HCT116 (cell line): ENCODE measurements around the gene PEAK1. TPM values are rescaled to one million over a fixed set of nuclear protein-coding genes. Genes with fewer than 3 reads are reported as not detected.

Source experiments
- ATAC-seq: fragments of 200-7000 bp; cut with Tn5 transposase; 2 replicates; pipeline ENCODE4 v1.9.1; 2020; ENCODE audit warnings: mild to moderate bottlenecking, moderate library complexity
- BruUV-seq: library from RNA; stranded (reverse); fragments of 400-500 nt; replicated peaks from 2 replicates; lab custom pipeline; 2021; lab: Mats Ljungman, UMichigan
- CTCF ChIA-PET: fragments of 300-600 bp; sonication (Branson Sonifier 250); formaldehyde crosslinking; loops from one replicate; lab custom pipeline; 2021; ENCODE audit warnings: antibody characterized with exemption; lab: Charles Lee
- POLR2A ChIA-PET: fragments of 300-600, 350-600 bp; sonication (Branson Sonifier 250); formaldehyde crosslinking; loops from one replicate; lab custom pipeline; 2021; ENCODE audit warnings: antibody characterized with exemption; lab: Charles Lee
- RAD21 ChIA-PET, 2 experiments: fragments of 300-600 bp; sonication (Branson Sonifier 250); formaldehyde crosslinking; loops; one replicate each; lab custom pipeline; 2023; ENCODE audit warnings: low total read pairs in 2 of 2; ENCODE audit not compliant: uncharacterized antibody in 2 of 2, unreplicated experiment in 2 of 2, low non-redundant PET in 1 of 2; lab: Charles Lee
- DNase-seq: peaks from one replicate; pipeline ENCODE4 v3.0.0-alpha.2; 2010; ENCODE audit warnings: low read depth, low spot score
- H2AFZ ChIP-seq: fragments of 200-600 bp; shearing (Covaris generic), sonication (generic); 2 replicates; pipeline ENCODE4 v1.6.1; 2017; ENCODE audit warnings: low read depth, mixed run types, mixed read lengths, antibody characterized with exemption, low read length; ENCODE audit not compliant: poor library complexity, severe bottlenecking
- H3K27ac ChIP-seq: 2 replicates; pipeline ENCODE4 v1.5.1; 2012; ENCODE audit warnings: low read depth, low read length
- H3K27me3 ChIP-seq: fragments of 200-600 bp; sonication (generic); 2 replicates; pipeline ENCODE4 v1.6.1; 2016; ENCODE audit warnings: mixed run types, low read length, mixed read lengths; ENCODE audit not compliant: insufficient read depth
- H3K36me3 ChIP-seq, 2 experiments: fragments of 200-500 bp in 1 of 2; fragments of 200-600 bp in 1 of 2; sonication (Bioruptor generic) in 1 of 2; sonication (generic) in 1 of 2; 2 replicates each; pipeline versions ENCODE4 v1.5.1 to v1.6.1; 2014 to 2016; ENCODE audit warnings: low read length in 2 of 2, inconsistent platforms in 1 of 2, mixed read lengths in 1 of 2, mixed run types in 1 of 2; ENCODE audit not compliant: insufficient read depth in 2 of 2, control insufficient read depth in 1 of 2
- H3K4me1 ChIP-seq, 2 experiments: fragments of 200-600 bp in 1 of 2; sonication (generic) in 1 of 2; 2 replicates each; pipeline versions ENCODE4 v1.5.1 to v1.6.1; 2012 to 2017; ENCODE audit warnings: low read length in 2 of 2, inconsistent platforms in 1 of 2, mild to moderate bottlenecking in 1 of 2, mixed read lengths in 1 of 2, mixed run types in 1 of 2, moderate library complexity in 1 of 2; ENCODE audit not compliant: insufficient read depth in 2 of 2, control insufficient read depth in 1 of 2
- H3K4me2 ChIP-seq: fragments of 200-600 bp; sonication (generic); 2 replicates; pipeline ENCODE4 v1.6.1; 2017; ENCODE audit warnings: mixed run types, low read length, mixed read lengths
- H3K4me3 ChIP-seq, 2 experiments: fragments of 200-600 bp in 1 of 2; sonication (generic) in 1 of 2; replicated peaks in 1 of 2; 2 replicates each; pipeline ENCODE4 v1.5.1; 2011 to 2016; ENCODE audit warnings: low read length in 2 of 2, control low read depth in 1 of 2, low read depth in 1 of 2, mild to moderate bottlenecking in 1 of 2, mixed read lengths in 1 of 2, mixed run types in 1 of 2
- H3K79me2 ChIP-seq: fragments of 200-600 bp; sonication (generic); 2 replicates; pipeline ENCODE4 v1.6.1; 2017; ENCODE audit warnings: mild to moderate bottlenecking, mixed run types, low read length, moderate library complexity, mixed read lengths; ENCODE audit not compliant: insufficient read depth
- H3K9ac ChIP-seq: fragments of 200-600 bp; sonication (generic); 2 replicates; pipeline ENCODE4 v1.6.1; 2016; ENCODE audit warnings: low read length, mixed read lengths
- H3K9me2 ChIP-seq: fragments of 200-600 bp; sonication (generic), shearing (Covaris generic); 2 replicates; pipeline ENCODE4 v1.6.1; 2017; ENCODE audit warnings: mixed run types, mild to moderate bottlenecking, moderate library complexity; ENCODE audit not compliant: insufficient read depth
- H3K9me3 ChIP-seq, 2 experiments: fragments of 200-500 bp in 1 of 2; fragments of 200-600 bp in 1 of 2; sonication (Bioruptor generic) in 1 of 2; sonication (generic) in 1 of 2; 2 replicates each; pipeline ENCODE4 v1.6.1; 2014 to 2017; ENCODE audit warnings: low read length in 2 of 2, mixed read lengths in 2 of 2, inconsistent platforms in 1 of 2, low read depth in 1 of 2, mild to moderate bottlenecking in 1 of 2, mixed run types in 1 of 2, moderate library complexity in 1 of 2; ENCODE audit not compliant: control insufficient read depth in 1 of 2, insufficient read depth in 1 of 2
- H4K20me1 ChIP-seq: fragments of 200-600 bp; sonication (generic), shearing (Covaris generic); 2 replicates; pipeline ENCODE4 v1.6.1; 2017; ENCODE audit warnings: mixed run types, mild to moderate bottlenecking, moderate library complexity; ENCODE audit not compliant: insufficient read depth
- CBX3 ChIP-seq: IDR thresholded peaks from 2 replicates; pipeline ENCODE4 v1.6.1; 2012; ENCODE audit warnings: low read depth
- ELF1 ChIP-seq: IDR thresholded peaks from 2 replicates; pipeline ENCODE4 v1.6.1; 2012; ENCODE audit warnings: low read depth, borderline replicate concordance
- EZH2phosphoT487 ChIP-seq: fragments of 200-600 bp; IDR thresholded peaks from 2 replicates; pipeline ENCODE4 v1.6.1; 2018; ENCODE audit warnings: antibody characterized with exemption, borderline replicate concordance
- POLR2AphosphoS5 ChIP-seq: IDR thresholded peaks from 2 replicates; pipeline ENCODE4 v1.6.1; 2011; ENCODE audit warnings: mild to moderate bottlenecking, low read depth, low read length, moderate library complexity
- RAD21 ChIP-seq: IDR thresholded peaks from 2 replicates; pipeline ENCODE4 v1.6.1; 2012; ENCODE audit warnings: low read depth, mild to moderate bottlenecking
- SIN3A ChIP-seq: IDR thresholded peaks from 2 replicates; pipeline ENCODE4 v1.6.1; 2012; ENCODE audit warnings: low read depth
- SRF ChIP-seq: IDR thresholded peaks from 2 replicates; pipeline ENCODE4 v1.6.1; 2012; ENCODE audit warnings: low read depth
- ZFX ChIP-seq: fragments of 450-650 bp; IDR thresholded peaks from 2 replicates; pipeline ENCODE4 v1.6.1; 2017
- intact Hi-C: fragments of 100-400 bp; cut with micrococcal nuclease; formaldehyde crosslinking; loops from 2 replicates; pipeline ENCODE4 v1.10.0; 2022
- total RNA-seq: library from RNA; stranded (reverse); gene quantifications from one replicate; pipeline ENCODE4 v1.2.1, GENCODE V29; 2021; ENCODE audit not compliant: unreplicated experiment
- TF ChIP-seq, protein P1 (sequence below): IDR thresholded peaks from 2 replicates; pipeline ENCODE4 v1.6.1; 2011; ENCODE audit warnings: mild to moderate bottlenecking, low read length, moderate library complexity; ENCODE audit not compliant: insufficient replicate concordance; ENCODE audit errors: extremely low read depth
- TF ChIP-seq, protein P2 (sequence below): IDR thresholded peaks from 2 replicates; pipeline ENCODE4 v1.6.1; 2012
- TF ChIP-seq, protein P3 (sequence below), 3 experiments: fragments of 200-600 bp in 1 of 3; sonication (generic) in 1 of 3; IDR thresholded peaks in 2 of 3; conservative IDR thresholded peaks in 1 of 3; 2 replicates each; pipeline ENCODE4 v1.5.1; 2012 to 2017; ENCODE audit warnings: low read depth in 2 of 3, low read length in 2 of 3, antibody characterized with exemption in 1 of 3, borderline replicate concordance in 1 of 3, control low read depth in 1 of 3, mild to moderate bottlenecking in 1 of 3, mixed read lengths in 1 of 3, mixed run types in 1 of 3, moderate library complexity in 1 of 3; ENCODE audit not compliant: insufficient read depth in 1 of 3
- TF ChIP-seq, protein P4 (sequence below): IDR thresholded peaks from 2 replicates; pipeline ENCODE4 v1.6.1; 2012

PEAK1 gene
- total RNA-seq, 1 experiment from 2014 or later, result 23.4 TPM

DNA sequence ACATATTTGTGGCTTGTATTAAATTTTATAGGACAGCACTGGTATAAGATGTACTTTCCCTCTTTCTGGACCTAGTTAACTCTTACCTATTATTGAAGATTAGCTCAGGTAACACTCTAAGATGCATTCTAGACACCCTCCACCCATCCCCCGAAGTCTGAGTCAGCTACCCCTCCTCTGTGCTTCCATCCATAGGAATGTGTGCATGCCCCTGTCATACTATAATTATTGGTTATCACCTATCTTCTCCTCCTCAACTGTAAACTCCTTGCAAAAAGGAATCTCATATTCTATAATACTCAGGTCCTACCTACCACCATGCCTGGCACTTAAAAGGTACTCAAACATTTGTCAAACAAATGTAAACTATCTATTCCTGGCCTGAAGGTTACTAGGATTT, 3.0 kb downstream of the PEAK1 start:
- DNase-seq (no peak), ATAC-seq (no peak)
- H3K79me2 ChIP-seq, result peaks cover 45% of the 10 kb centered on the region
- ChIA-PET CTCF (no interaction called here), POLR2A (no interaction called here), RAD21 (no interaction called here)
- H4K20me1 ChIP-seq, result no peaks in the 10 kb centered on the region
- H3K27ac ChIP-seq, result no peak overlapping the region
- H3K4me1 ChIP-seq, result peaks cover 14 to 22% of the 10 kb centered on the region in 2 experiments
- no peaks in the 10 kb centered on the region for H3K36me3 ChIP-seq
- no peak overlapping the region for H3K4me3 ChIP-seq
- TF ChIP-seq EZH2phosphoT487 (no peak), SIN3A (no peak)
- no peak overlapping the region for H2AFZ ChIP-seq
- no peaks in the 10 kb centered on the region for H3K9me3 ChIP-seq
- no peaks in the 10 kb centered on the region for H3K27me3 ChIP-seq
- H3K9ac ChIP-seq, result no peak overlapping the region
- H3K9me2 ChIP-seq, result no peaks in the 10 kb centered on the region
- intact Hi-C loops, result no loop called here
- H3K4me2 ChIP-seq, result peak overlapping the region; percentile 42; the same call in 1 of the 2 replicates
- BruUV-seq, result no TSS peak

DNA sequence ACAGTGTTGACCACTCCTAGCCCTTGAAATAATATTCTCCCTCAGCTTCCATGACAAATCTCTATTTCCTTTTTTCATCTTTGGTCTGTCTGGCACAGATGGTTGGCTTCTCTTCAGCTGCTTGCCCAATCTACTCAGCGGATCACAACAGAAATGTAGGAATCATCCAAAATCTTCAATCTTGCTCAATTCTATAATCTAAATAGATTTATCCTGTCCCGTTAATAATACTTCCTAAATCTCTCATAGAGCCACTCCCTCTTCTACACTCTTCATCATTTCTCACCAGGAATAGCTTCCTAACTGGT, 3.8 kb downstream of the PEAK1 start:
- Histone ChIP-seq H2AFZ (no peak overlapping the region), H3K27ac (no peak overlapping the region), H3K9me3 (no peaks in the 10 kb centered on the region)
- intact Hi-C loops, result no loop called here
- RAD21 ChIA-PET, result no interaction called here
- no peak for DNase-seq
- TF ChIP-seq RAD21, result no peak
- TF ChIP-seq, protein P1, sequence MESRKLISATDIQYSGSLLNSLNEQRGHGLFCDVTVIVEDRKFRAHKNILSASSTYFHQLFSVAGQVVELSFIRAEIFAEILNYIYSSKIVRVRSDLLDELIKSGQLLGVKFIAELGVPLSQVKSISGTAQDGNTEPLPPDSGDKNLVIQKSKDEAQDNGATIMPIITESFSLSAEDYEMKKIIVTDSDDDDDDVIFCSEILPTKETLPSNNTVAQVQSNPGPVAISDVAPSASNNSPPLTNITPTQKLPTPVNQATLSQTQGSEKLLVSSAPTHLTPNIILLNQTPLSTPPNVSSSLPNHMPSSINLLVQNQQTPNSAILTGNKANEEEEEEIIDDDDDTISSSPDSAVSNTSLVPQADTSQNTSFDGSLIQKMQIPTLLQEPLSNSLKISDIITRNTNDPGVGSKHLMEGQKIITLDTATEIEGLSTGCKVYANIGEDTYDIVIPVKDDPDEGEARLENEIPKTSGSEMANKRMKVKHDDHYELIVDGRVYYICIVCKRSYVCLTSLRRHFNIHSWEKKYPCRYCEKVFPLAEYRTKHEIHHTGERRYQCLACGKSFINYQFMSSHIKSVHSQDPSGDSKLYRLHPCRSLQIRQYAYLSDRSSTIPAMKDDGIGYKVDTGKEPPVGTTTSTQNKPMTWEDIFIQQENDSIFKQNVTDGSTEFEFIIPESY, result no peak
- TF ChIP-seq, protein P2, sequence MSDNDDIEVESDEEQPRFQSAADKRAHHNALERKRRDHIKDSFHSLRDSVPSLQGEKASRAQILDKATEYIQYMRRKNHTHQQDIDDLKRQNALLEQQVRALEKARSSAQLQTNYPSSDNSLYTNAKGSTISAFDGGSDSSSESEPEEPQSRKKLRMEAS, result no peak
- no peak for TF ChIP-seq ZFX
- TF ChIP-seq, protein P3, sequence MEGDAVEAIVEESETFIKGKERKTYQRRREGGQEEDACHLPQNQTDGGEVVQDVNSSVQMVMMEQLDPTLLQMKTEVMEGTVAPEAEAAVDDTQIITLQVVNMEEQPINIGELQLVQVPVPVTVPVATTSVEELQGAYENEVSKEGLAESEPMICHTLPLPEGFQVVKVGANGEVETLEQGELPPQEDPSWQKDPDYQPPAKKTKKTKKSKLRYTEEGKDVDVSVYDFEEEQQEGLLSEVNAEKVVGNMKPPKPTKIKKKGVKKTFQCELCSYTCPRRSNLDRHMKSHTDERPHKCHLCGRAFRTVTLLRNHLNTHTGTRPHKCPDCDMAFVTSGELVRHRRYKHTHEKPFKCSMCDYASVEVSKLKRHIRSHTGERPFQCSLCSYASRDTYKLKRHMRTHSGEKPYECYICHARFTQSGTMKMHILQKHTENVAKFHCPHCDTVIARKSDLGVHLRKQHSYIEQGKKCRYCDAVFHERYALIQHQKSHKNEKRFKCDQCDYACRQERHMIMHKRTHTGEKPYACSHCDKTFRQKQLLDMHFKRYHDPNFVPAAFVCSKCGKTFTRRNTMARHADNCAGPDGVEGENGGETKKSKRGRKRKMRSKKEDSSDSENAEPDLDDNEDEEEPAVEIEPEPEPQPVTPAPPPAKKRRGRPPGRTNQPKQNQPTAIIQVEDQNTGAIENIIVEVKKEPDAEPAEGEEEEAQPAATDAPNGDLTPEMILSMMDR (IDR thresholded peaks at IDR 0.05 in 2 of 3, conservative IDR thresholded peaks at IDR 0.05 in 1 of 3; ENCODE audit: borderline replicate concordance in 1 of 3, insufficient read depth in 1 of 3, low read depth in 2 of 3, low read length in 2 of 3), result no peak
- TF ChIP-seq CBX3, result no peak
- TF ChIP-seq SIN3A, result no peak
- TF ChIP-seq, protein P4, sequence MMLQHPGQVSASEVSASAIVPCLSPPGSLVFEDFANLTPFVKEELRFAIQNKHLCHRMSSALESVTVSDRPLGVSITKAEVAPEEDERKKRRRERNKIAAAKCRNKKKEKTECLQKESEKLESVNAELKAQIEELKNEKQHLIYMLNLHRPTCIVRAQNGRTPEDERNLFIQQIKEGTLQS, result no peak
- TF ChIP-seq ELF1, result no peak
- TF ChIP-seq POLR2AphosphoS5, result no peak
- TF ChIP-seq SRF, result no peak
- TF ChIP-seq, all 23 proteins: peak for 0
- H3K9ac ChIP-seq, result no peak overlapping the region
- ATAC-seq, result no peak
- H3K4me2 ChIP-seq, result no peak overlapping the region
- no peaks in the 10 kb centered on the region for H3K36me3 ChIP-seq
- H3K4me1 ChIP-seq, result peaks cover 10 to 17% of the 10 kb centered on the region in 2 experiments
- no peak overlapping the region for H3K4me3 ChIP-seq
- ChIA-PET CTCF (no interaction called here), POLR2A (no interaction called here)
- no peaks in the 10 kb centered on the region for H3K27me3 ChIP-seq
- BruUV-seq, result no TSS peak
- H3K9me2 ChIP-seq, result no peaks in the 10 kb centered on the region
- no peaks in the 10 kb centered on the region for H4K20me1 ChIP-seq
- H3K79me2 ChIP-seq, result peaks cover 36% of the 10 kb centered on the region
